GM19468 (cell line): Measurements from ENCODE around the gene SH3RF3.

Experiments
- ATAC-seq: cut with Tn5 transposase; IDR thresholded peaks from one replicate; pipeline ENCODE4 v1.9.1; 2021; ENCODE audit warnings: mild to moderate bottlenecking, moderate library complexity, moderate number of reproducible peaks; ENCODE audit not compliant: unreplicated experiment; ENCODE audit errors: extremely low read depth

Gene SH3RF3

GRCh38 chr2:109136542-109136941 lies 7.5 kb downstream of the SH3RF3 start:
- no peak for ATAC-seq

- ATAC-seq, result no peak
Observed at GRCh38 chr2:109137616-109138015, 8.6 kb downstream of the SH3RF3 start.

GRCh38 chr2:109138449-109138848 lies 9.4 kb downstream of the SH3RF3 start:
- ATAC-seq, result no peak

- ATAC-seq, result no peak
Observed at GRCh38 chr2:109139002-109139401, 10.0 kb downstream of the SH3RF3 start.

GRCh38 chr2:109139865-109140396 lies 10.9 kb downstream of the SH3RF3 start:
- no peak for ATAC-seq

- ATAC-seq, result no peak
Observed at GRCh38 chr2:109141006-109141600, 12.1 kb downstream of the SH3RF3 start.

GRCh38 chr2:109141727-109142283 lies 12.8 kb downstream of the SH3RF3 start:
- no peak for ATAC-seq

- ATAC-seq, result no peak
Observed at GRCh38 chr2:109142416-109143210, 13.6 kb downstream of the SH3RF3 start.

GRCh38 chr2:109143214-109144187 lies 14.5 kb downstream of the SH3RF3 start:
- ATAC-seq, result no peak

GRCh38 chr2:109144271-109144670 lies 15.3 kb downstream of the SH3RF3 start:
- ATAC-seq, result no peak

- no peak for ATAC-seq
Observed at GRCh38 chr2:109144721-109145120, 15.7 kb downstream of the SH3RF3 start.

- ATAC-seq, result no peak
Observed at GRCh38 chr2:109145286-109145685, 16.3 kb downstream of the SH3RF3 start.

- no peak for ATAC-seq
Observed at GRCh38 chr2:109147405-109147804, 18.4 kb downstream of the SH3RF3 start.

- ATAC-seq, result no peak
Observed at GRCh38 chr2:109148117-109148746, 19.2 kb downstream of the SH3RF3 start.

GRCh38 chr2:109148991-109149645 lies 20.1 kb downstream of the SH3RF3 start:
- no peak for ATAC-seq

- ATAC-seq, result no peak
Observed at GRCh38 chr2:109150559-109150958, 21.6 kb downstream of the SH3RF3 start.

- no peak for ATAC-seq
Observed at GRCh38 chr2:109151519-109151918, 22.5 kb downstream of the SH3RF3 start.

- no peak for ATAC-seq
Observed at GRCh38 chr2:109153005-109153784, 24.2 kb downstream of the SH3RF3 start.
